ENCODE measurements around the gene PRKAG2. TPM values are rescaled to one million over a fixed set of nuclear protein-coding genes. Genes with fewer than 3 reads are reported as not detected.

Gene PRKAG2
- total RNA-seq, 1 donor from 2014 or later: 35.4 TPM

DNA sequence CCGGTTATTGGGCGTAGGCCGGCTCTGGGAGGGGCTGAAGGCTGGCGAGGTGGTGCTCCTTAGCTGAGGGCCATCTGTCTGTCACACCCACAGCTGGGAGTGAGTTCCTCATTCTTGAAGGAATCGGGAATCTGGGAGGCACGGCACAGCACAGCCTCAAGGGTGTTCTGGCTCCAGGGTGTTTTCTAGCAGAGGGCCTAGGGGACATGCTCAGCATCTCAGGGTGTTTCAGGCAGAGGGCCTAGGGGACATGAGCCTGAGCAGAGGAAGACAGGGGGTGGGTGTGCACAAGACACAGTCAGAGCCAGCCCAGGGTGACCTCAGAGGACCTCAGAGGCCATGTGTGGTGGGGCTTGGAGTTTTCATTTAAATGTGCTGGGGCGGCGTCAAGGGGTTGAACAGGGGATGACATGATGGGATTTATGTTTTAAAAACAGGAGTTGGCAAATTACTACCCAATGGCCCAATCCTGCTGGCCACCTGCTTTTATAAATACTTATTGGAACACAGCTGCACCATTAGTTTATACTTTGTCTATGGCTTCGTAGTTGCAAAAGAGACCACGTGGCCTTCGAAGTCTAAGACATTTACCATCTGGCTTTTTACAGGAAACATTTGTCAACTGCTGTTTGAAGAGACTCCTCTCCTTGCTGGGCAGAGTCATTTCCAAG is 121.6 kb downstream of the PRKAG2 start:
- peak; percentile 59 for DNase-seq
- H3K9me3 ChIP-seq: no peaks in the 10 kb centered on the region
- H3K27me3 ChIP-seq (ENCODE audit: low read depth): no peaks in the 10 kb centered on the region
- ATAC-seq: peak; percentile 12 to 20
- intact Hi-C loops (cut with DNase I): no loop called here
- TF ChIP-seq, protein P1, sequence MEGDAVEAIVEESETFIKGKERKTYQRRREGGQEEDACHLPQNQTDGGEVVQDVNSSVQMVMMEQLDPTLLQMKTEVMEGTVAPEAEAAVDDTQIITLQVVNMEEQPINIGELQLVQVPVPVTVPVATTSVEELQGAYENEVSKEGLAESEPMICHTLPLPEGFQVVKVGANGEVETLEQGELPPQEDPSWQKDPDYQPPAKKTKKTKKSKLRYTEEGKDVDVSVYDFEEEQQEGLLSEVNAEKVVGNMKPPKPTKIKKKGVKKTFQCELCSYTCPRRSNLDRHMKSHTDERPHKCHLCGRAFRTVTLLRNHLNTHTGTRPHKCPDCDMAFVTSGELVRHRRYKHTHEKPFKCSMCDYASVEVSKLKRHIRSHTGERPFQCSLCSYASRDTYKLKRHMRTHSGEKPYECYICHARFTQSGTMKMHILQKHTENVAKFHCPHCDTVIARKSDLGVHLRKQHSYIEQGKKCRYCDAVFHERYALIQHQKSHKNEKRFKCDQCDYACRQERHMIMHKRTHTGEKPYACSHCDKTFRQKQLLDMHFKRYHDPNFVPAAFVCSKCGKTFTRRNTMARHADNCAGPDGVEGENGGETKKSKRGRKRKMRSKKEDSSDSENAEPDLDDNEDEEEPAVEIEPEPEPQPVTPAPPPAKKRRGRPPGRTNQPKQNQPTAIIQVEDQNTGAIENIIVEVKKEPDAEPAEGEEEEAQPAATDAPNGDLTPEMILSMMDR (IDR thresholded peaks at IDR 0.05): no peak
- H3K36me3 ChIP-seq: no peaks in the 10 kb centered on the region
- no peak overlapping the region for H3K4me3 ChIP-seq
- H3K27ac ChIP-seq: peak overlapping the region; percentile 71
- peaks cover 28% of the 10 kb centered on the region for H3K4me1 ChIP-seq

DNA sequence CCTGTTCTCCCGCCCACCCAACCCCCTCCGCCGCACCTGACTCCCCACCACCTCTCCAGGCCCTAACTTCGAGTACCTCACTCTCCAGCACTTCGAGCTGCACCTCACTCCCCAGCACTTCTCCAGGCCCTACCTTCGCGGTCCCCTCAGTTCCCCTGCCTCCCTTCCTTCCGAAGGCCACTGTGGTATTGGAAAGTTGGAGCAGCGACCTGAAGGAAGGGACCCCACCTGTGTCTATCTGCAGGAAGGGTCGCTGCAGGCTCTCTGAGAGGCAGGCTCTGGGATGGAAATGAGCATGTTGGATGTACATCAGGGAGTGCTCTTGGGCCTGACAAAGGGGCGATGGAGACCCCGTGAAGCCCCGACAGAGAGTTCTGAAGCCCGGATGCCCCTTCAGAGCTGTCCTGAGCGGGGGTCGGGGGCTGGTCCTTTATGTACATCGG is 122.2 kb downstream of the PRKAG2 start:
- intact Hi-C loops (cut with DNase I): no loop called here
- TF ChIP-seq, protein P1 (IDR thresholded peaks at IDR 0.05): no peak
- DNase-seq (no peak), ATAC-seq (no peak)
- H3K27ac ChIP-seq: peak overlapping the region; percentile 71
- no peaks in the 10 kb centered on the region for H3K9me3 ChIP-seq
- H3K4me3 ChIP-seq: no peak overlapping the region
- peaks cover 28% of the 10 kb centered on the region for H3K4me1 ChIP-seq
- H3K27me3 ChIP-seq (ENCODE audit: low read depth): no peaks in the 10 kb centered on the region
- no peaks in the 10 kb centered on the region for H3K36me3 ChIP-seq

DNA sequence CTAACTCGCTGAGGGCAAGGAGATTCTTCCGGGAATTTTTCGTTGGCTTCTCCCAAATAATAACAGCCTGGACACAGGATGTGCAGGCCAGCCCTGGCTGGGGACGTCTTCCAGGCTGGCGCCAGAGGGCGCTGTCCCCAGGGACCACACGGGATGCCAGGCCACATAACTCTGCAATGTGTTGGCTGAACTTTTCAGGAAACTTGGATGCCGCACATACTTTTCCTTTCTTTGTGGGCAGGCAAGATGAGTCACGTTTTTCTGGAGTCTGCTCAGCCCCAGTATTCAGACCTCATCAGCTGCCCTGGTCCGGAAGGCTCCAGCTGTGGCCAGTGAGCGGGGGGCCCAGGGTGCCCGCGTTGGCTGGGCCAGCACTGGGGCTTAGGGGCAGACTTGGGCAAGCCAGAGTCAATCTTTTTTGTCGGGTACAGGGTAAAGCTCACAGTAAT is 122.7 kb downstream of the PRKAG2 start:
- intact Hi-C loops (cut with DNase I): no loop called here
- Histone ChIP-seq H3K27ac (peak overlapping the region; percentile 71), H3K4me3 (no peak overlapping the region), H3K27me3 (ENCODE audit: low read depth) (no peaks in the 10 kb centered on the region), H3K9me3 (no peaks in the 10 kb centered on the region), H3K36me3 (no peaks in the 10 kb centered on the region), H3K4me1 (peaks cover 28% of the 10 kb centered on the region)
- peak; percentile 80 for DNase-seq
- ATAC-seq: peak; percentile 91 to 94
- TF ChIP-seq, protein P1 (IDR thresholded peaks at IDR 0.05): peak; percentile 93

GRCh38 chr7:151752816-151753595 is 123.9 kb downstream of the PRKAG2 start:
- Histone ChIP-seq H3K36me3 (no peaks in the 10 kb centered on the region), H3K27ac (no peak overlapping the region), H3K9me3 (no peaks in the 10 kb centered on the region), H3K27me3 (ENCODE audit: low read depth) (no peaks in the 10 kb centered on the region), H3K4me3 (no peak overlapping the region), H3K4me1 (peaks cover 28% of the 10 kb centered on the region)
- TF ChIP-seq, protein P1 (IDR thresholded peaks at IDR 0.05): no peak
- intact Hi-C loops (cut with DNase I): no loop called here
- no peak for ATAC-seq
- DNase-seq: no peak

DNA sequence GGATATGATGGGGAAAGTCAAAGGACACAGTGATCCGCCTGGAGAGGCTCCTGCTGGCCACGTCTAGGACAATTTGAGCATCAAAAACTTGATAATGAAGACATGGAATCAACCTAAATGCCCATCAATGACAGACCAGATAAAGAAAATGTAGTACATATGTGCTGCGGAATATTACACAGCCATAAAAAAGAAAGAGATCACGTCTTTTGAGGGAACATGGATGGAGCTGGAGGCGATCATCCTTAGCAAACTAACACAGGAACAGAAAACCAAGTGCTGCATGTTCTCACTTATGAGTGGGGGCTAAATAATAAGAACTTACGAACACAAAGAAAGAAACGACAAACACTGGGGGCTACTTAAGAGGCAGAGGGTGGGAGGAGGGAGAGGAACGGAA is 124.9 kb downstream of the PRKAG2 start:
- Histone ChIP-seq H3K4me3 (no peak overlapping the region), H3K4me1 (peaks cover 28% of the 10 kb centered on the region), H3K9me3 (no peaks in the 10 kb centered on the region), H3K36me3 (no peaks in the 10 kb centered on the region), H3K27ac (no peak overlapping the region), H3K27me3 (ENCODE audit: low read depth) (no peaks in the 10 kb centered on the region)
- no peak for ATAC-seq
- DNase-seq: no peak
- TF ChIP-seq, protein P1 (IDR thresholded peaks at IDR 0.05): no peak
- intact Hi-C loops (cut with DNase I): no loop called here

Data from lower lobe of right lung (tissue), 2 donors.